ENCODE measurements around the gene CDC16.

DNA sequence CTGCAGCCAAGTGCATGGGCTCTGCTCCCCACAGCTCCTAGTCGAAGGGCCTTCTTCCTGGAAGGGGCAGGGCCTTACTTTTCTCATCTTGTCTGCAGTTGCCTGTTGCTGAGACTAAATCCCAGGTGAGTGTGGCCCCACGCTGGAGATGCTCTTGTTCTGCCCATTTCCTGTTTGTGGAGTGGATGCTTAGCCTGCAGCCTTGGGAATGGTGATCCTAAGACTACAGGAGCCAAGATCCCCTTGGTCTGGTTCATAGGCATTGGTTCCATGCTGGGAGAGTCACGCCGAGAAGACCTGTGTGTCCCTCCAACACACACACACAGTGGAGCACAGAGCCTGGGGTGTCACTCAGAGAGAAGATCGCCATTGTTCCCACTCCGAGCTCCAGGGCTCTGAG is 32.1 kb upstream of the CDC16 start:
- TF ChIP-seq JUND (CRISPR knock-in tag; IDR thresholded peaks at IDR 0.05) = no peak
- no peak for TF ChIP-seq MTA3 (CRISPR knock-in tag; IDR thresholded peaks at IDR 0.05)
- no peak for TF ChIP-seq MEIS2 (CRISPR knock-in tag; IDR thresholded peaks at IDR 0.05)
- no peak for TF ChIP-seq SP1 (IDR thresholded peaks at IDR 0.05)
- no peak for TF ChIP-seq SP1 (CRISPR knock-in tag; IDR thresholded peaks at IDR 0.05)
- no peak for TF ChIP-seq ZBTB1 (CRISPR knock-in tag; IDR thresholded peaks at IDR 0.05; ENCODE audit: borderline replicate concordance)
- no peak for TF ChIP-seq ZBTB8A (CRISPR knock-in tag; IDR thresholded peaks at IDR 0.05; ENCODE audit: borderline replicate concordance, low read depth)
- no peak for TF ChIP-seq NFE2L2 (IDR thresholded peaks at IDR 0.05; ENCODE audit: low read length)
- no peak for TF ChIP-seq ARID2 (CRISPR knock-in tag; IDR thresholded peaks at IDR 0.05; ENCODE audit: borderline replicate concordance)
- no peak for TF ChIP-seq POGZ (CRISPR knock-in tag; IDR thresholded peaks at IDR 0.05)
